ENCODE data around the gene PCBP4.
A peak's percentile ranks its signal among the peaks of the same experiment; 100 is the strongest.

The PCBP4 gene

GRCh38 chr3:51970606-51971300 lies 3.5 kb upstream of the PCBP4 start:
- no peak for DNase-seq

GRCh38 chr3:51969841-51970240 lies 2.6 kb upstream of the PCBP4 start:
- DNase-seq, result no peak

GRCh38 chr3:51968883-51969678 lies 1.8 kb upstream of the PCBP4 start:
- no peak for DNase-seq

GRCh38 chr3:51968170-51968775 lies 1.0 kb upstream of the PCBP4 start:
- no peak for DNase-seq

- no peak for DNase-seq
Observed at GRCh38 chr3:51966922-51967383, 301 bp downstream of the PCBP4 start.

- no peak for DNase-seq
Observed at GRCh38 chr3:51966486-51966885, 768 bp downstream of the PCBP4 start.

GRCh38 chr3:51966016-51966415 lies 1.2 kb downstream of the PCBP4 start:
- DNase-seq, result no peak

GRCh38 chr3:51964521-51964920 lies 2.7 kb downstream of the PCBP4 start:
- DNase-seq, result no peak

- no peak for DNase-seq
Observed at GRCh38 chr3:51963951-51964451, 3.3 kb downstream of the PCBP4 start.

- DNase-seq, result no peak
Observed at GRCh38 chr3:51962854-51963530, 4.3 kb downstream of the PCBP4 start.

GRCh38 chr3:51961602-51962569 lies 5.4 kb downstream of the PCBP4 start:
- DNase-seq, result no peak

- no peak for DNase-seq
Observed at GRCh38 chr3:51961011-51961410, 6.2 kb downstream of the PCBP4 start.

GRCh38 chr3:51960386-51960785 lies 6.9 kb downstream of the PCBP4 start:
- no peak for DNase-seq

GRCh38 chr3:51959651-51960050 lies 7.6 kb downstream of the PCBP4 start:
- DNase-seq, result no peak

GRCh38 chr3:51958603-51959521 lies 8.4 kb downstream of the PCBP4 start:
- no peak for DNase-seq

GRCh38 chr3:51957520-51958205 lies 9.6 kb downstream of the PCBP4 start:
- DNase-seq, result no peak

GRCh38 chr3:51955893-51956770 lies 11.1 kb downstream of the PCBP4 start:
- peak in 1 of 2 donors; percentile 30 for DNase-seq

GRCh38 chr3:51955175-51955892 lies 11.9 kb downstream of the PCBP4 start, which contains the start of gene GPR62:
GPR62 (plus strand) TSS chr3:51955381; CDS start chr3:51955653, 272 bp downstream.
- no peak for DNase-seq
